BLaER1 treated with 17β-estradiol and CSF1 and Interleukin-3, amounts not matched to agents 10 nM and 100 nM (cell line): ENCODE data around the gene DCLK1.

Experiments used
- H3K27ac ChIP-seq, 11 experiments: shearing (Covaris generic); formaldehyde crosslinking; 2 replicates each; pipeline ENCODE4 v1.8.1; 2022
- H3K27me3 ChIP-seq, 11 experiments: shearing (Covaris generic); formaldehyde crosslinking; 2 replicates each; pipeline ENCODE4 v1.8.1; 2022
- H3K36me3 ChIP-seq, 11 experiments: shearing (Covaris generic); formaldehyde crosslinking; 2 replicates each; pipeline ENCODE4 v1.8.1; 2022
- H3K4me1 ChIP-seq, 10 experiments: shearing (Covaris generic); formaldehyde crosslinking; 2 replicates each; pipeline ENCODE4 v1.8.1; 2022
- H3K4me2 ChIP-seq, 11 experiments: shearing (Covaris generic); formaldehyde crosslinking; 2 replicates each; pipeline ENCODE4 v1.8.1; 2022
- H3K4me3 ChIP-seq, 10 experiments: shearing (Covaris generic); formaldehyde crosslinking; 2 replicates each; pipeline ENCODE4 v1.8.1; 2022
- H3K9ac ChIP-seq, 11 experiments: shearing (Covaris generic); formaldehyde crosslinking; 2 replicates each; pipeline ENCODE4 v1.8.1; 2022
- H3K9me3 ChIP-seq, 11 experiments: shearing (Covaris generic); formaldehyde crosslinking; replicated peaks in 1 of 11; 2 replicates each; pipeline ENCODE4 v1.8.1; 2022
- H4K20me1 ChIP-seq, 11 experiments: shearing (Covaris generic); formaldehyde crosslinking; 2 replicates each; pipeline ENCODE4 v1.8.1; 2022
- Cebpa-rat ChIP-seq, 11 experiments: shearing (Covaris generic); IDR thresholded peaks; 2 replicates each; pipeline ENCODE4 v1.8.1; 2022

The DCLK1 gene

GRCh38 chr13:36157480-36157879 is 26.3 kb upstream of the DCLK1 start:
- Histone ChIP-seq H3K4me1 (peaks cover 0 to 15% (median 0%) of the 10 kb centered on the region in 10 experiments; a peak in 4 of 20 replicates), H3K4me2 (no peak overlapping the region), H3K9me3 (peaks cover 0 to 7% (median 0%) of the 10 kb centered on the region in 11 experiments; a peak in 1 of 22 replicates), H3K4me3 (no peak overlapping the region), H3K36me3 (no peaks in the 10 kb centered on the region), H3K9ac (no peak overlapping the region), H3K27ac (no peak overlapping the region), H4K20me1 (no peaks in the 10 kb centered on the region), H3K27me3 (no peaks in the 10 kb centered on the region)
- no peak for TF ChIP-seq Cebpa-rat (IDR thresholded peaks at IDR 0.05)

- TF ChIP-seq Cebpa-rat (IDR thresholded peaks at IDR 0.05) = no peak
- Histone ChIP-seq H3K27me3 (no peaks in the 10 kb centered on the region), H3K9me3 (peaks cover 0 to 20% (median 6%) of the 10 kb centered on the region in 11 experiments; a peak in 4 of 22 replicates), H3K4me3 (no peak overlapping the region), H3K36me3 (no peaks in the 10 kb centered on the region), H4K20me1 (no peaks in the 10 kb centered on the region), H3K27ac (no peak overlapping the region), H3K4me2 (no peak overlapping the region), H3K4me1 (no peaks in the 10 kb centered on the region), H3K9ac (no peak overlapping the region)
Measured at GRCh38 chr13:36154567-36155291, 23.5 kb upstream of the DCLK1 start.

- Histone ChIP-seq H3K4me2 (no peak overlapping the region), H3K27ac (no peak overlapping the region), H3K36me3 (no peaks in the 10 kb centered on the region), H3K9ac (no peak overlapping the region), H3K9me3 (peaks cover 0 to 20% (median 6%) of the 10 kb centered on the region in 11 experiments; a peak in 4 of 22 replicates), H3K27me3 (no peaks in the 10 kb centered on the region), H3K4me3 (no peak overlapping the region), H3K4me1 (no peaks in the 10 kb centered on the region), H4K20me1 (no peaks in the 10 kb centered on the region)
- TF ChIP-seq Cebpa-rat (IDR thresholded peaks at IDR 0.05) = no peak
Measured at GRCh38 chr13:36151591-36151990, 20.4 kb upstream of the DCLK1 start.

GRCh38 chr13:36148446-36148845 is 17.3 kb upstream of the DCLK1 start:
- H3K27me3 ChIP-seq = no peaks in the 10 kb centered on the region
- H3K9me3 ChIP-seq = peaks cover 0 to 20% (median 0%) of the 10 kb centered on the region in 11 experiments; a peak in 3 of 22 replicates
- no peak overlapping the region for H3K4me3 ChIP-seq
- no peak overlapping the region for H3K4me2 ChIP-seq
- H4K20me1 ChIP-seq = no peaks in the 10 kb centered on the region
- H3K9ac ChIP-seq = no peak overlapping the region
- H3K36me3 ChIP-seq = no peaks in the 10 kb centered on the region
- no peaks in the 10 kb centered on the region for H3K4me1 ChIP-seq
- TF ChIP-seq Cebpa-rat (IDR thresholded peaks at IDR 0.05) = no peak
- no peak overlapping the region for H3K27ac ChIP-seq

- H4K20me1 ChIP-seq = no peaks in the 10 kb centered on the region
- H3K9me3 ChIP-seq = peaks cover 0 to 19% (median 0%) of the 10 kb centered on the region in 11 experiments; a peak in 3 of 22 replicates
- H3K27me3 ChIP-seq = no peaks in the 10 kb centered on the region
- TF ChIP-seq Cebpa-rat (IDR thresholded peaks at IDR 0.05) = no peak
- H3K9ac ChIP-seq = no peak overlapping the region
- no peaks in the 10 kb centered on the region for H3K36me3 ChIP-seq
- no peaks in the 10 kb centered on the region for H3K4me1 ChIP-seq
- H3K4me3 ChIP-seq = no peak overlapping the region
- H3K27ac ChIP-seq = no peak overlapping the region
- H3K4me2 ChIP-seq = no peak overlapping the region
Measured at GRCh38 chr13:36147330-36147729, 16.1 kb upstream of the DCLK1 start.

- Histone ChIP-seq H3K4me3 (no peak overlapping the region), H3K36me3 (no peaks in the 10 kb centered on the region), H3K27me3 (no peaks in the 10 kb centered on the region), H3K27ac (no peak overlapping the region), H4K20me1 (no peaks in the 10 kb centered on the region), H3K9ac (no peak overlapping the region), H3K4me2 (no peak overlapping the region), H3K4me1 (no peaks in the 10 kb centered on the region), H3K9me3 (peaks cover 0 to 12% (median 0%) of the 10 kb centered on the region in 11 experiments; a peak in 2 of 22 replicates)
- no peak for TF ChIP-seq Cebpa-rat (IDR thresholded peaks at IDR 0.05)
Measured at GRCh38 chr13:36146511-36147269, 15.5 kb upstream of the DCLK1 start.

GRCh38 chr13:36143738-36144137 is 12.6 kb upstream of the DCLK1 start:
- Histone ChIP-seq H3K4me3 (no peak overlapping the region), H4K20me1 (no peaks in the 10 kb centered on the region), H3K4me2 (no peak overlapping the region), H3K27ac (no peak overlapping the region), H3K4me1 (no peaks in the 10 kb centered on the region), H3K27me3 (no peaks in the 10 kb centered on the region), H3K9ac (no peak overlapping the region), H3K9me3 (no peaks in the 10 kb centered on the region), H3K36me3 (no peaks in the 10 kb centered on the region)
- TF ChIP-seq Cebpa-rat (IDR thresholded peaks at IDR 0.05) = no peak

- Histone ChIP-seq H3K27ac (no peak overlapping the region), H3K36me3 (no peaks in the 10 kb centered on the region), H4K20me1 (no peaks in the 10 kb centered on the region), H3K9ac (no peak overlapping the region), H3K27me3 (no peaks in the 10 kb centered on the region), H3K4me2 (no peak overlapping the region), H3K9me3 (peaks cover 0 to 5% (median 0%) of the 10 kb centered on the region in 11 experiments; a peak in 2 of 22 replicates), H3K4me1 (no peaks in the 10 kb centered on the region), H3K4me3 (no peak overlapping the region)
- no peak for TF ChIP-seq Cebpa-rat (IDR thresholded peaks at IDR 0.05)
Measured at GRCh38 chr13:36142735-36143134, 11.6 kb upstream of the DCLK1 start.

- TF ChIP-seq Cebpa-rat (IDR thresholded peaks at IDR 0.05) = no peak
- H3K36me3 ChIP-seq = no peaks in the 10 kb centered on the region
- H4K20me1 ChIP-seq = no peaks in the 10 kb centered on the region
- H3K9me3 ChIP-seq = peaks cover 4 to 21% (median 11%) of the 10 kb centered on the region in 11 experiments; a peak in 13 of 22 replicates
- peaks cover 0 to 4% (median 0%) of the 10 kb centered on the region in 10 experiments; a peak in 1 of 20 replicates for H3K4me1 ChIP-seq
- H3K4me2 ChIP-seq = no peak overlapping the region
- no peaks in the 10 kb centered on the region for H3K27me3 ChIP-seq
- no peak overlapping the region for H3K27ac ChIP-seq
- no peak overlapping the region for H3K9ac ChIP-seq
- H3K4me3 ChIP-seq = no peak overlapping the region
Measured at GRCh38 chr13:36135876-36136275, 4.7 kb upstream of the DCLK1 start.
